ENCODE measurements around the gene GGTLC2.

Gene GGTLC2

GRCh38 chr22:22670076-22670795 is 25.8 kb downstream of the GGTLC2 start:
- Histone ChIP-seq H3K4me3 (ENCODE audit: extremely low read depth, insufficient read depth, low read length, poor library complexity, severe bottlenecking) (no peak overlapping the region), H3K9me3 (ENCODE audit: control insufficient read depth, low read length) (no peaks in the 10 kb centered on the region), H3K36me3 (ENCODE audit: control insufficient read depth, insufficient read depth, low read length) (no peaks in the 10 kb centered on the region), H3K27ac (ENCODE audit: low read depth, low read length, severe bottlenecking) (no peak overlapping the region), H3K4me1 (ENCODE audit: control insufficient read depth, insufficient read depth, low read length, poor library complexity, severe bottlenecking) (no peaks in the 10 kb centered on the region)
- 93 to 100% methylated on average over 2 of the region's 4 CpGs for WGBS, 2 experiments (ENCODE audit: insufficient coverage in 2 of 2)

- Histone ChIP-seq H3K4me3 (ENCODE audit: extremely low read depth, insufficient read depth, low read length, poor library complexity, severe bottlenecking) (no peak overlapping the region), H3K36me3 (ENCODE audit: control insufficient read depth, insufficient read depth, low read length) (no peaks in the 10 kb centered on the region), H3K27ac (ENCODE audit: low read depth, low read length, severe bottlenecking) (no peak overlapping the region), H3K9me3 (ENCODE audit: control insufficient read depth, low read length) (no peaks in the 10 kb centered on the region), H3K4me1 (ENCODE audit: control insufficient read depth, insufficient read depth, low read length, poor library complexity, severe bottlenecking) (no peaks in the 10 kb centered on the region)
- WGBS, 2 experiments (ENCODE audit: insufficient coverage in 2 of 2): no CpG with 5 or more reads among the region's 1 CpG
Observed at GRCh38 chr22:22671506-22671905, 27.1 kb downstream of the GGTLC2 start.

GRCh38 chr22:22673099-22673498 is 28.7 kb downstream of the GGTLC2 start:
- no peak overlapping the region for H3K27ac ChIP-seq (ENCODE audit: low read depth, low read length, severe bottlenecking)
- no peaks in the 10 kb centered on the region for H3K9me3 ChIP-seq (ENCODE audit: control insufficient read depth, low read length)
- WGBS, 2 experiments (ENCODE audit: insufficient coverage in 2 of 2): 66 to 83% methylated on average over 2 of the region's 3 CpGs
- H3K4me1 ChIP-seq (ENCODE audit: control insufficient read depth, insufficient read depth, low read length, poor library complexity, severe bottlenecking): no peaks in the 10 kb centered on the region
- no peak overlapping the region for H3K4me3 ChIP-seq (ENCODE audit: extremely low read depth, insufficient read depth, low read length, poor library complexity, severe bottlenecking)
- H3K36me3 ChIP-seq (ENCODE audit: control insufficient read depth, insufficient read depth, low read length): no peaks in the 10 kb centered on the region

GRCh38 chr22:22673628-22674027 is 29.2 kb downstream of the GGTLC2 start:
- no peak overlapping the region for H3K27ac ChIP-seq (ENCODE audit: low read depth, low read length, severe bottlenecking)
- no peaks in the 10 kb centered on the region for H3K36me3 ChIP-seq (ENCODE audit: control insufficient read depth, insufficient read depth, low read length)
- 91 to 97% methylated on average over 1 to 2 of the region's 2 CpGs for WGBS, 2 experiments (ENCODE audit: insufficient coverage in 2 of 2)
- no peaks in the 10 kb centered on the region for H3K4me1 ChIP-seq (ENCODE audit: control insufficient read depth, insufficient read depth, low read length, poor library complexity, severe bottlenecking)
- no peaks in the 10 kb centered on the region for H3K9me3 ChIP-seq (ENCODE audit: control insufficient read depth, low read length)
- H3K4me3 ChIP-seq (ENCODE audit: extremely low read depth, insufficient read depth, low read length, poor library complexity, severe bottlenecking): no peak overlapping the region

- Histone ChIP-seq H3K4me1 (ENCODE audit: control insufficient read depth, insufficient read depth, low read length, poor library complexity, severe bottlenecking) (no peaks in the 10 kb centered on the region), H3K9me3 (ENCODE audit: control insufficient read depth, low read length) (no peaks in the 10 kb centered on the region), H3K27ac (ENCODE audit: low read depth, low read length, severe bottlenecking) (no peak overlapping the region), H3K4me3 (ENCODE audit: extremely low read depth, insufficient read depth, low read length, poor library complexity, severe bottlenecking) (no peak overlapping the region), H3K36me3 (ENCODE audit: control insufficient read depth, insufficient read depth, low read length) (no peaks in the 10 kb centered on the region)
- WGBS, 2 experiments (ENCODE audit: insufficient coverage in 2 of 2): 90% methylated on average over 2 of the region's 4 CpGs; no CpG with 5 or more reads in 1 of the 2 experiments
Observed at GRCh38 chr22:22674467-22674866, 30.1 kb downstream of the GGTLC2 start.

GRCh38 chr22:22678970-22679369 is 34.6 kb downstream of the GGTLC2 start:
- Histone ChIP-seq H3K9me3 (ENCODE audit: control insufficient read depth, low read length) (no peaks in the 10 kb centered on the region), H3K4me1 (ENCODE audit: control insufficient read depth, insufficient read depth, low read length, poor library complexity, severe bottlenecking) (no peaks in the 10 kb centered on the region), H3K36me3 (ENCODE audit: control insufficient read depth, insufficient read depth, low read length) (no peaks in the 10 kb centered on the region), H3K27ac (ENCODE audit: low read depth, low read length, severe bottlenecking) (no peak overlapping the region), H3K4me3 (ENCODE audit: extremely low read depth, insufficient read depth, low read length, poor library complexity, severe bottlenecking) (no peak overlapping the region)
- WGBS, 2 experiments (ENCODE audit: insufficient coverage in 2 of 2): 100% methylated on average over 4 of the region's 4 CpGs

- WGBS, 2 experiments (ENCODE audit: insufficient coverage in 2 of 2): 92% methylated on average over 2 to 4 of the region's 4 CpGs
- H3K4me3 ChIP-seq (ENCODE audit: extremely low read depth, insufficient read depth, low read length, poor library complexity, severe bottlenecking): no peak overlapping the region
- H3K4me1 ChIP-seq (ENCODE audit: control insufficient read depth, insufficient read depth, low read length, poor library complexity, severe bottlenecking): no peaks in the 10 kb centered on the region
- no peaks in the 10 kb centered on the region for H3K36me3 ChIP-seq (ENCODE audit: control insufficient read depth, insufficient read depth, low read length)
- H3K9me3 ChIP-seq (ENCODE audit: control insufficient read depth, low read length): no peaks in the 10 kb centered on the region
- no peak overlapping the region for H3K27ac ChIP-seq (ENCODE audit: low read depth, low read length, severe bottlenecking)
Observed at GRCh38 chr22:22680396-22680795, 36.0 kb downstream of the GGTLC2 start.

GRCh38 chr22:22681221-22681739 is 36.9 kb downstream of the GGTLC2 start:
- no peak overlapping the region for H3K4me3 ChIP-seq (ENCODE audit: extremely low read depth, insufficient read depth, low read length, poor library complexity, severe bottlenecking)
- 47 to 69% methylated on average over 2 to 3 of the region's 3 CpGs for WGBS, 2 experiments (ENCODE audit: insufficient coverage in 2 of 2)
- no peaks in the 10 kb centered on the region for H3K9me3 ChIP-seq (ENCODE audit: control insufficient read depth, low read length)

DNA sequence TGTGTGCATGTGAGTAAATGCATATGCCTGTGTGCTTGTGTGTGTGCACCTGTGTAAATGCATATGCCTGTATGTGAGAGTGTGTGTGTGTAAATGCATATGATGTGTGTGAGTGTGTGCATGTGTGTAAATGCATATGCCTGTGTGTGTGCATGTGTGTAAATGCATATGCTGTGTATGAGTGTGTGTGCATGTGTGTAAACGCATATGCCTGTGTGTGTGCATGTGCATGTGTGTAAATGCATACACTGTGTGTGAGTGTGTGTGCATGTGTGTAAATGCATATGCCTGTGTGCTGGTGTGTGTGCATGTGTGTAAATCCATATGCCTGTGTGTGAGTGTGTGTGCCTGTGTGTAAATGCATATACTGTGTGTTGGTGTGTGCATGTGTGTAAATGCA is 37.8 kb downstream of the GGTLC2 start:
- H3K4me3 ChIP-seq (ENCODE audit: extremely low read depth, insufficient read depth, low read length, poor library complexity, severe bottlenecking): no peak overlapping the region
- no peaks in the 10 kb centered on the region for H3K36me3 ChIP-seq (ENCODE audit: control insufficient read depth, insufficient read depth, low read length)
- no peaks in the 10 kb centered on the region for H3K4me1 ChIP-seq (ENCODE audit: control insufficient read depth, insufficient read depth, low read length, poor library complexity, severe bottlenecking)
- WGBS, 2 experiments (ENCODE audit: insufficient coverage in 2 of 2): 90 to 94% methylated on average over 1 of the region's 1 CpG
- H3K27ac ChIP-seq (ENCODE audit: low read depth, low read length, severe bottlenecking): no peak overlapping the region
- no peaks in the 10 kb centered on the region for H3K9me3 ChIP-seq (ENCODE audit: control insufficient read depth, low read length)

More at GRCh38 chr22:22681221-22681739, 36.9 kb downstream of the GGTLC2 start:
- Histone ChIP-seq H3K36me3 (ENCODE audit: control insufficient read depth, insufficient read depth, low read length) (no peaks in the 10 kb centered on the region), H3K4me1 (ENCODE audit: control insufficient read depth, insufficient read depth, low read length, poor library complexity, severe bottlenecking) (no peaks in the 10 kb centered on the region), H3K27ac (ENCODE audit: low read depth, low read length, severe bottlenecking) (no peak overlapping the region)

- 80 to 87% methylated on average over 1 to 3 of the region's 5 CpGs for WGBS, 2 experiments (ENCODE audit: insufficient coverage in 2 of 2)
- Histone ChIP-seq H3K4me3 (ENCODE audit: extremely low read depth, insufficient read depth, low read length, poor library complexity, severe bottlenecking) (no peak overlapping the region), H3K27ac (ENCODE audit: low read depth, low read length, severe bottlenecking) (no peak overlapping the region), H3K4me1 (ENCODE audit: control insufficient read depth, insufficient read depth, low read length, poor library complexity, severe bottlenecking) (no peaks in the 10 kb centered on the region), H3K36me3 (ENCODE audit: control insufficient read depth, insufficient read depth, low read length) (no peaks in the 10 kb centered on the region), H3K9me3 (ENCODE audit: control insufficient read depth, low read length) (no peaks in the 10 kb centered on the region)
Observed at GRCh38 chr22:22682807-22683667, 38.6 kb downstream of the GGTLC2 start.

Measured in mesodermal cell (in vitro differentiated cells).